Hematopoietic multipotent progenitor cell treated with erythropoietin and hydrocortisone succinate and interleukin-3 and kit ligand, for 15 days (in vitro differentiated cells): Measurements from ENCODE around the gene GPR3.
A peak's percentile ranks its signal among the peaks of the same experiment; 100 is the strongest.

Experiments
- DNase-seq: peaks from one replicate; pipeline ENCODE4 v3.0.0-alpha.2; 2015; ENCODE audit warnings: low spot score

The GPR3 gene

DNA sequence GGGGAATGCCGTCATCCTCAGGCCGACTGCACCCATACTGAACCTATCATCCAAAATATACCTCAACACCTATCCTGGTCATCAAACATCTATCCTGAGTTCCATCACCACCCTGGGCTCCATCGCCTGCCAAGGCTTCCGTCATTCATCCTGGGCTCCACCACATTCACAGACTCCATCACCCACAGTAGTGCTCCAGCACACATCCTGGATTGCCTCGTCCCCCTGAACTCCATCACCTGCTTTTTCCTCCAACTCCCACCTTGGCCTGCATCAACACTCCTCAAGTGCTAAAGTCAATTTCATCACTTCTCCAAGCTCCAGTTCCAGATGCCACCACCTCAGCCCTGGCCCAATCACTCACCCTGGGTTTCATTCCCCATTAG, 33.5 kb upstream of the GPR3 start:
- DNase-seq: no peak

DNA sequence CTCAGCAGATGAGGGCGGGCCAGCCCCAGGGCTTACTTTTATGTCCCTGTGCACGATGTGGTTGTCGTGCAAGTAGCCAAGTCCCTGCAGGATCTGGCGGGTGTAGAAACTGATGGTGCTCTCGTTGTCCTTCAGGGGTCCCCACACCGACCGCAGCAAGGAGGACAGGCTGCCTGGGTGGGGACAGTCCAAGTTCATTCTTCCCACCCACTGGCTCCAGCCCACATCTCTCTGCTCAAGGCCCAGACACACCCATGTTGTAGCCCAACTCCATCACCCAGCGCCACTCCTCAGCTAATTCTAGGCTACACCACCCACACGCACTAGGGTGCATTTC, 32.6 kb upstream of the GPR3 start:
- DNase-seq: no peak

DNA sequence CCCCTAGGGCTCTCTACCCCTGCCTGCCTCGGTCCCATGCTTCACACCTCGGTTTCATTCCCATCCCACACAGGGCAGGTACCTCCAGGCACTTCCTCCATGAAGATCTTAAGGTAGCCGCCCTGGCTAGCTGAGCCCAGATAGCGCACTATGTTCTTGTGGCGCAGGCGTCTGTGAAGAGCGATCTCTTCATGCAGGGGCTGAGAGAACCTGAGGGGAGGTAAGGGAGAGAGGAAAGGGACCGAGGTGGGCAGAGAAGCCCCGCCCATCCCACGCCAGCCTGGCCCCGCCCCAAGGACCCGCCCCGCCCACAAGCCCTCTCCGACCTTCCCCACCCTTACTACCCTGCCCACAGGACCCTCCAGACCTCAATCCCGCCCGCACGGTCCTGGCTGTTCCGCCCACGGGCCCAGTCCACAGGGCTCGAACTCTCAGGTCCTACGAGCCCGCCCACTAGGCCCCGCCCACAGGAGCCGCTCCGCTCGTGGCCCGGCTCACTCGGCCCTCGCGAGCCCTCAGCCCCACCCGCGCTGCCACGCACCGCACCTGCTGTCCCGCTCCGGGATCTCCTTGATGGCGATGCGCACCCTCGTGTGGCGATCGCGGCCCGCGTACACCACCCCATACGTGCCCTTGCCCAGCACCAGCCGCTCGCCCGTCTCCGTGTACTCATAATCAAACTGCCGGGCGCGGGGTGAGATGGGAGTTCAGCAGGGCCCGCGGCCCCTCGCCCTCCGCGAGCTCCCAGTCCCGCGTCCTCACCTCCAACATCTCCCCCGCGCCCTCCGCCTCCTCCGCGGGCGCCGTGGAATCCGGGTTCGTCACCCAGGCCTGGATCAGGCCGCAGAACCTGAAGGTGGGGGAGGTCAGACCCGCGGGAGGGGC, 32.0 kb upstream of the GPR3 start:
- DNase-seq: peak; percentile 42

DNA sequence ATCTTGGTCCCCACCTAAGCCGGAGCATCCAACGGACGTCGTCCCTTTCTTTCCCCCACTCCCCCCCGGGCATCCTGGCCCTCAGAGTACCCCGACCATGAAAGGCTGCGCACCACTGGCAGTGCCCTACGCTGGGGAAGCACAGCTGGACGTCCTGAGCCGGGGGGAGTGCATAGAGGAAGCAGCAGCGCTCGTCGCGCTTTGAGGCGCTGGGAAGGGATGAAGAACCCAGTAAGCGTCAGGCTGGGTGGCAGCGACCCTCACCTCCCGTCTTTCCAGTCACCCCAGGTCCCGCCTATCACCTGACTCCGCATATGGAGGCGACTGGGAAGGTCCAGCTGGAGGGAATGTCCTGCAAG, 31.4 kb upstream of the GPR3 start:
- DNase-seq: no peak

DNA sequence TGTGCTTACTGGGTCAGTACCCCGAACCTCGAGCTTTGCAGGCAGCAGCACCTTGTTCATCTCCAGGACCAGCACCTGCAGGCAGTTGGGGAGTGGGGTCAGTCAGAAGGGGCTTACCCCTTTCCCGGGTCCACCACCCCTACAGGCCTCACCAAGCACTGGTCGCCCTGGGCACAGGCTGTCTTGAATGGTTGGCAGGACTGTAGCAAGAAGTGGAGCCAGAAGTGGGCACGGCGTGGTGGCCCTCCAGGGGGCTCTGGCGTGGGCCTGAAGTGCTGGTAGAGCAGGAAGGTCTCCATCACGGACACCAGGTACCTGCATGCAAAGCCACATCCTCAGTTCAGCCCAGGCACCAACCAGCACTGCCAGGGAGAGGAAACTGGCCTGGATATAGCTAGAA, 30.9 kb upstream of the GPR3 start:
- DNase-seq: no peak

DNA sequence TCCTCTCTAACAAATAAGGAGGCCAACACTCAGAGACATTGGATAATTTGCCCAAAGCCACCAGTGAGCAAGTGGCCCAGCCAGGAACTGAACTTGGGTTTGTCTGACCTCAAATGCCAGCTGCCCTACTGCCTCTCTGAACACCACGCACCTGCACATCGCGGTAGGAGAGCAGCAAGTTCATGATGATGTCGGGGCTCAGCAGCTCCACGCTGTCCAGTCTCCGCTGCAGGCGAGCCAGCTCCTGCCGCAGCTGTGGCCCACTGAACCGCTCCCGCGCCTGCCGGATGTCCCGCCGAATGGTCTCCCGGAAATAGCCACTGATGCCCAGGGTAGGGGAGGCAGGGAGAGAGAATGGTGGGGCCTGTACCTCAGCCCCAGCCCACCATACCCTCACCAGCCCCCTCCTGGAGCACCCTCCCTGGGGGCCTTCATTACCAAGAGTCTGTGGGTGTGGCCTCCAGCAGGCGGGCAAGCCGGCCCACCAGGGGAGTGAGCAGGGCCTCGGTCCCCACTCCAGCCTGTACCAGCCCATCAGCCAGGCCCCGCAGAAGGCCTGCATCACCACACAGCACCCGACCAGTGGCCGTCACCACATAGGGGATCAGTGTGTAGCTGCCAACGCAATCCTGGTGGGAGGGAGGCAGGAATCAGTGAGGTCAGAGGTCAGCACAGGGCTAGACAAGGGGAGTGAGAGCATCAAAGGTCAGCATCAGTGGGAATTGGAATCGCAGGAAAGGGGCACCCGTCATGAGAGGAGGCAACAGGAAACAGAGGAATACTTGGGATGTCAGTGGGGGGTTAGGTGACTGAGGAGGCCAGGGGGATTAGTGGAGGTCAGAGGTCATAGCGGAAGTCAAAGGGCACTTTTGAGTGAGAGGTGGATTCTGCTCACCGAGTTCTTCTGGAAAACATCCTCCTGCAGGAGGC, 28.4 kb upstream of the GPR3 start:
- DNase-seq: no peak

DNA sequence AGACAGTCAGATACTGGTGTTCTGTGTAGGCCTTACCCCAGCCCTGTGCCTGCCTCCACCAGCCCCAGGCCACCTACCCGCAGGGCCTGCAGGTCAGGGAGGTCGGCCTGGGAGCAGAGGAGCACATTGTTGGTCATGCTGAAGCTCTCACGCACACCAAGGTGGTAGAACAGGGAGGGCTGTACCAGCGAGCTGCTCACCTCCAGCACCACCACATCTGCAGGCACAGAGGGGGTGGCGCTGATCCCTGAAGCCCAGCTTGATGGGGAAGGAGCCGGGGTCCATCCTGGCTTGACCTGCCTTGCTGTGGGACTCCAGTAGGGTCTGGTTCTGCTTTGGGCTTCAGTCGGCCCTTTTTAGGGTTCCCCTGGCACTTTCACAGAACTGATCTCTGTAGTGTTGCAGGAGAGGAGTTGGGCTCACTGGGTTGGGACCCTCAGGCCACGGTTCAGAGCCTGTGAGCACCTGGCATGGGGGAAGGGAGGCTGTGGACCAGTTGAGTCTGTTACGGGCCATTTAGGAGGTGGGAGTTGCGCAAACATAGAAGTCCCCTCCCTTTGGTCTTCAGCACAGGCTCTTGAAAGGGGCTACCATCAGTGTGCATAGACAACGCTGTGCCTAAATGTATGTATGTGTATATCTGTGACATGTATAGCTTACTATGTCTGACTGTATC, 27.6 kb upstream of the GPR3 start:
- DNase-seq: no peak

DNA sequence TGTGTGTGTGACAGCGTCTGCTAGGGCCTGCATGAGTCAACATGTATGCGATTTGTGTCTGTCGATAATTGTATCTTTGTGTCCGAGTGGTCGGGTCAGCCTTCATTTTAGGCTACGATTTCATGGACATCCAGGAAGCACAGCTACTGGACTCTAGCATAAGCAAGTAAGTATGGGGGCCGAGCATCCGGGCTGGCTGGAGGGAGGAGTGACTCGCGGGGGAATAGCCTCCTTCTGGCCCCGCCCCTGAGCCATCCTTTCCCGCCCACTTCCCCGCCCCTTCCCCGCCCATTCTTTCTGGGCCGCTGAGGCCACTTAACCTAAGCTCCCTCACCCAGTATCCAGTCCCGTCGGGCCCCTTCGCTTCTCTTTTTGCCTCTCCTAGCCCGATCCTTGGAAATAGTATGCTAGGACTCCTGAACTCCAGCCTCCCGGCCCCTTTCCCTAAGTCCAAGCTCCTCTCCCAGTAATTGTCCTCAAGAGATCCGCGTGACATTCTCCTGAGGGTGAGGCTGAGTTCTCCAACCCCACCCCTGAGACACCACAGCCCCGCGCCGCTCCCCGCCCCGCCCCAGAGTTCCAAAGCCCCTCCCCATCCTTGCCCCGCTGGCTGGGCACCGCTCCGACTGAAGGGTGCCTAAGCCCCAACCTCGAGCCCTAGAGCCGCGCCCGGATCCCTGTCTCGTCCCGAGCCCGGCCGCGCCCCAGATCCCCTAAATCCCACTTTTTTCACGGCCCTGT, 26.9 kb upstream of the GPR3 start:
- peak; percentile 78 for DNase-seq

DNA sequence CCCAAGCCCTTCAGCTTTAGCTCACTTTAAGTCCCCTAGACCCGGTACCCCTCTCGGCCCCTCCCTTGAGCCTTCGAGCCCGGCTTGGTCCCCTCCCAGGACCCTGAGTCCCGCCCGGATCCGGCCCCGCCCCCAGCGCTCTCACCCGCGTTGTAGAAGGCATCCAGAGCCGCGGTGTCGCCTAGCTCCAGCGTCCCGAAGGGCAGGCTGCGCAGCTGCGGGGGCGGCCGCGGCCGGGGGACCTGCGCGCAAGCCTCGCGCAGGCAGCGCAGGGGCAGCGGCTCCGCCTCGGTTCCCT, 26.4 kb upstream of the GPR3 start:
- no peak for DNase-seq

DNA sequence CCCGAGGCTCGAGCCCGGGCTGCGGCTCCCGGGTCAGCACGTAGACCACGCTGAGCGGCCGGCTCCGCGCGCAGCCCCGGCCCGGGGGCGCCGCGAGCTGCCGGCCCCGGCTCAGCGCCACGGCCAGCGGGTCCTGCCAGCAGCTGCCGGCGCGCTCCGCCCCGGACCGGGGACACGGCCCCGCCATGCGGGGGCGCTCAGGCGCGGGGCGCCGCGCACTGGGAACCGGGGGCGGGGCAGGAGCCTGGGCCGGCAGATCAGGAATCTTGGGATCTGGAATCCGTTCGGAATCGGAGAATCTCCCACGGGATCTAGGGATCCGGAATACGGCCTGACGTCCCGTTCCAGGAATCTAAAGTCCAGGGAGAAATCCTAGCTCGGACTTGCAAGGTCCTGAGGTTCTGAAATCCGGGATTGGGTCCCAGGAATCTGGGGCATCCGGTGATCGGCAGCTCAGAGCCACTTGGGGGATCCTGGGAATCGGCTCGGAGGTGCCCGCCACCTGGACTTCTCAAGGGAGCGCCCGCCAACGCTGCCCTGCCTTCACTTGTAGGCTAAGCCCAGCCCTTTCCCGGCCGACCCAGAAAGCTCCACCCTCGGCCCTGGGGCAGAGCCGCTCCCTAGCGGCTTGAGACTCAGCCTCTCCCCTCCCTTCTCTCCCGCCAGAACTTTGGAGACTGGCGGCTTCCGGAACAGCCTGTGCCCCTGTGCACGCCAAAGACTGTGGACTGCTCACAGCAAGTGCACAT, 25.8 kb upstream of the GPR3 start, which contains the start of gene MAP3K6:
MAP3K6 (minus strand) TSS at position 551 of the 749 bp plus-strand sequence; CDS start at position 187, 364 bp downstream.
- DNase-seq: peak; percentile 52

DNA sequence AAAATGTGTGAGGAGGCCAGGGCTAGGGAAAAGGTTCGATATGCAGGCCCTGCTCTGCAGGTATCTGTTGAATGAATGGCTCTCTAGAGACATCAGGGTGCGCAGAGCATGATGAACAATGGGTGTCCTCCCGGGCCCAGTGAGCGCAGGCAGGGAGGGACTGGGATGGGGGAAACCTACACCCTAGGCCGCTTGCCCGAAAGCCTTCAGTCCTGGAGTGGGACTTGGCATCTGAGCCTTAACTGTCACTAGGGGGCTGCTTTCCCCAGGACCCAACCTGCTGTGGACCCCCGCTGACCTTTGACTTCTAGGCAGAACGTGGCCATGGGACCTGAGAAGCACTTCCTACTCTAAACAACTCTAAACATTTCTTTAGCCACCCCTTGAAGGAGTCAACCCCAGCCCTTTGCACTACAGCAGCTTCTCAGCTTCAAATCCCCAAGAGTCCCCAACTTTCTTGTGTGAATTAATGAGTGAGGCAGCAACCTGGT, 25.2 kb upstream of the GPR3 start:
- DNase-seq: no peak

DNA sequence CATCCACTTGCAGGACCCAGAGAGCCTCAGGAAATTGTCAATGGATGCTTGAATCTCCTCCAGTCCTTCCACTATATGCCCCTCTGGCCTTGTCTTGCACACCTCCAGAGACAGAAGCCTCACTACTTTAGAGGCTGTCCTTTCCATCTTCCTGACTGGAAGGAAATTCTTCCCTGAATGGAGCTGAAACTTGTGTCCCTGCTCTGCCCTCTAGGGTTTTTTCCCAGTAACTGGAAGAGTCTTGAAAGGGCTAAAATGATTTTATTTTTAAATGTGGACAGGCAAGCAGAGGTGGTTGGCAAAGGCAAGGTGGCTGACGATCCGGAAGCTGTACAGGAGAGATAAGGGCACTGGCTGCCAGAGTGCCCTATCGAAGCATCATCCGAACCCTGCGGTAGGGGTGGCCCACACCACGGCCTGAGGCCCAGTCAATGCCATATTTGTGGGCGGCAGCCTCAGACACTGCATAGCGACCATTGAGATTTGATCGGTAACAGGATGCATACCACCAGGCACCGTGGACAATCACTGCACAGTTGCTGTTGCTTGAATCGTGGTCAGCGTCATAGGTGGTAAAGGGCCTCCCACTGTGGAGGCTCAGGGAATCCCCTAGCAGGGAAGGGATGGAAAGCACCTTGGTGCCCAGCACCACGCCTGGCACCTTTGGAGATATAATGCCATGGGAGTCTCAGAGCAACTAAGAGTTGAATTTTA, 23.4 kb upstream of the GPR3 start:
- peak; percentile 57 for DNase-seq

DNA sequence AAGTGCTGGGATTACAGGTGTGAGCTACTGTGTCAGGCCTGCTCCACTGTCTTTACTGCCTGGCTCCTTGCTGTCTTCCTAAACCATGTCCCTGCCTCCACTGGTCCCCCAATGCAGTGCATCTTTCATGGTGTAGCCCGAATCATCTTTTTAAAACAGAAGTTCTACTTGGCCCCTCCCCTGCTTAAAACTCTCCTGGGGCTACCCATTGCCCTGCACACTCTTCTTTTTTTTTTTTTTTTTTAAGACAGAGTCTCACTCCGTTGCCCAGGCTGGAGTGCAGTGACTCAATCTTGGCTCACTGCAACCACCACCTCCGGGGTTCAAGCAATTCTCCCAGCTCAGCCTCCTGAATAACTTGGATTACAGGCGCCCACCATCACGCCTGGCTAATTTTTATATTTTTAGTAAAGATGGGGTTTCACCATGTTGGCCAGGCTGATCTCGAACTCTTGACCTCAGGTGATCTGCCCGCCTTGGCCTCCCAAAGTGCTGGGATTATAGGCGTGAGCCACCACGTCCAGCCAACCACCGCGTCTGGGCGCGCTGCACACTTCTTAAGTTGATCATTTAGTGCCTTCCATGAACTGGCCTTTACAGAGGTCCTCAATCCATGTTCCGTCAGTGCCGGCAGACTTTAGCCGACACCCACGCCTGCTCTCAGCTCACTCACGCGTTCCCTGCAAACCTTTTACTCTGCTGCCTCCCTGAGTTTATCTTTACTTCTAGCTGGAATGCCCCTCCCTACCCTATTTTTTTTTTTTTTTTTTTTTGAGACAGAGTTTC, 20.2 kb upstream of the GPR3 start:
- DNase-seq: no peak

DNA sequence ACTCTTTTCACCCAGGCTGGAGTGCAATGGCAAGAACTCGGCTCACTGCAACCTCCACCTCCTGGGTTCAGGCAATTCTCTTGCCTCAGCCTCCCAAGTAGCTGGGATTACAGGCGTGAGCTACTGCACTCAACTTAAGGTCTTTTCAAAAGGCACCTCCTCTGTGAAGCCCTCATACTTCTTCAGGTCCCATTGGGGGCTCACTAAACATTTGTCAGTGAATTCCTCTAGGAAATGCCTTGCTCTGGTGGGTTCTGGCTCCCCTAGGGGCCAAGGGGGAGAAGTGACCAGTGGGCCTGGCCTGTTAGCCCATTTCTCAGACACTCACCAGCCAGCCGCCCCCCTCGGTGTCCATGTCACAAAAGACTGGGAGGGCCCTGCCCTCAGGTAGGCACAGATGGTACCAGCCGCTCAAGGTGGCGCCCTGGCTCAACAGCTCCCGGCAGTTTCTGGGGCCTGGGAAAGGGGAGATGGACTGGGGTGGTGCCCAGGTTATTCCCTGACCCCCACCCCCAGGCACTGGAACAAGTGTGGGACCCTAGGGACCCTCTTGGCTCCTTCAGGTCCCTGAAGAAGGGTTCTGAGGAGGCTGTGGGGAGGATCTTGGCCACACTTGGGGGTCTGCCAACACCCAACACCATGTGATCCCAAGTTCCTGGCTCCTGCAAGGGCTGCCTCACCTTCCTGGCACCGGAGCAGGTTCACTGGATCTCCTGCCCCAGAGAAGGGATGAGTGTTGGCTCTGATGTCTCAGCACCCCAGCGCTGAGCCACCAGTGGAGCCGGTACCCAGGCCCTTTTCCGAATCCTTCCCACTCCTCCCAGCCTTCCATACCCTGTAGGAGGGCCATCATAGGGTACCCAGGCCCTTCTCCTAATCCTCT, 19.4 kb upstream of the GPR3 start:
- DNase-seq: no peak

DNA sequence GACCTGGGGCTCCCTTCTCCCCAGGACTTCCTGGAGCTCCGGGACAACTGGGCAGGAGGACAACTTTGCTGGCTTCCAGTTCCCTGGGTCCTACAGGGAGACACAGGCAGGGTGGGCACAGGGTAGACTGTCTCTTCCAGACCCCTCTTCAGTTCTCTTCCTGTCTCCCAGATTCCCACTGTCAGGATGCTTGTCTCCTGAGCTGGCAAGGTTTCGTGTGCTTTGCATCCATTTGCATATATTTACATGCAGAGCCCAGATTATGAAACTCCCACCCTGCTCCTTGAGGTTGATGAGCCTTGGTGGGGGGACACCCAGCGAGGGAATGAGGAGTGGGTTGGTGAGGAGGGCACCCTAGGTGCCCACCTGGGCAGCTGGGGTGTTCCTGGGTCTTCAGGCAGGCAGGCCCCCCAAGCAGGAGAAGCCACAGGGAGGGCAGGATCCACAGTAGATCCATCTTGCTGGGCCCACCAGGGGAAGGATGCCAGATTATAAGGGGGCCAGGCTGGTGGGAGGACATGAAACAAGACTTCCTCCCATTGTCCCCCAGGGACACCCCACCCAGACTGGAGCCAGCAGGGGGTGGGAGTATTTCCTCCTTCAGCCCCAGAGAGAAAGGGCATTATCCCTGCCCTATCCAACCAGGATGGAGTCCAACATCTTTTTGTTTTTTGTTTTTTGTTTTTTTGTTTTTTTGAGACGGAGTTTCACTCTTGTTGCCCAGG, 17.9 kb upstream of the GPR3 start, which contains the start of gene FCN3:
FCN3 (minus strand) TSS at position 463 of the 725 bp plus-strand sequence; CDS start at position 457, 6 bp downstream.
- no peak for DNase-seq

DNA sequence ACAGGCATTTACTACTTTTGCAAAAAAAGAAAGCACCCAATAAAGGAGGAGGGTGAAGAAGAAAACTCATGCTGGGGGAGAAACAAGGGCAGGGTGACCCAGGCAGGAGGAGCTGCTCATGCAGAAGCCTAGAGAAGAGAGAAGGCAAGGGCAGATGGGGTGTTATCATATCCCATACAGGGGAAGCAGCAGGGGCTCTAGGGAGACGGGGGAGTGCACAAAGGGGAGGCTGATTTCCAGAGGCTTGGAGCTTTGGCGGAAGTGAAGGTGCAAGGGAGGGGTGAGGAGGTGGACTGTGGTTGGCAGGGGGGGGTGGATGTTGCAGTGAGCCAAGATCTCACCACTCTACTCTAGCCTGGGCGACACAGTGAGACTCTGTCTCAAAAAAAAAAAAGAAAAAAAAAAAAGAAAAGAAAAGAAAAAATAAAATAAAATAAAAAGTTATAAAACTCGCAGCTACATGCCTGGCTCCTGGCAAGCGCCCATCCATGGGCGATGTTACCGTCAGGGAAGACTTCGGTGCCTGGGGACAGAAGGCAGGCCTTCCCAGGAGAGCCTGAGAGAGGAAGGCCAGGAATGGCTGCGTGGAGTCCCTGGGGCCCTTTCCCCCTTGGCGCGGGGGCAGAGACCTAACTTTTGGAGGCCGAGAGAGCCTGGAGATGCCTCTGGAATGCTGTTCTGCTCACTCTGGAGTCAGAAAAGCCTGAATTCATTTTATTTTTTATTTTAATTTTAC, 14.5 kb upstream of the GPR3 start:
- DNase-seq: no peak

DNA sequence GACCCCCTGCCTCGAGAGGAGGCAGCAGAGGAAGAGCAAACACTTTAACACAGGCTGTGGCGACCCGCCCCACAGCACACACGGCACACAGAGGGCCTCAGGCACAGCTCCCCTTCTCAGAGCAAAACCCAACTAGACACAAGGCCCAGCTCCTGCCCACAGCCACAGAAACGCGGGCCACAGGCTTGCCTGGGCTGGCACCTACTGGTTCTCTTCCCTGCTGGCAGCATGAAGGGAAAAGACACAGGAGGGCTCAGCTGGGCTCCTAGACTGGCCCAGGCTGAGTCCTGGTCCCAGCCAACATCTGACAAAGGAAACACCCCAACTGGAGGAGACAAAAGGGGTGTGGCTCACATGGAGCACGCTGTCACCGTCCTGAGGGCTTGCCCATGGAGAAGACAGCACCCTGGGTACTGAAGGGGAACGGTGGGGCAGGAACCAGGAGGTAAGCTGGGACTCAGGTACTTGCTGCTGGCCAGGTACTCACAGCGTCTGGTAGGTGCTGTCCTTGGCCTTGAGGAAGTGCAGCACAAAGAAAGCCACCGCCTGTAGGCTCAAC, 12.8 kb upstream of the GPR3 start:
- DNase-seq: no peak
